ENCODE results near the gene SLC2A13. TPM values are rescaled to one million over a fixed set of nuclear protein-coding genes. Genes with fewer than 3 reads are reported as not detected.

The SLC2A13 gene
- total RNA-seq, 1 donor from 2014 or later, result 15.8 TPM

- H3K36me3 Mint-ChIP-seq (ENCODE audit: low read depth, unreplicated experiment), result peaks cover 9% of the 10 kb centered on the region
- no peaks in the 10 kb centered on the region for H3K27me3 Mint-ChIP-seq (ENCODE audit: unreplicated experiment)
- TF ChIP-seq CTCF (IDR thresholded peaks at IDR 0.05; ENCODE audit: unreplicated experiment), result no peak
- H3K4me3 Mint-ChIP-seq (ENCODE audit: unreplicated experiment), result no peak overlapping the region
- no peak overlapping the region for H3K27ac Mint-ChIP-seq (ENCODE audit: unreplicated experiment)
- DNase-seq (ENCODE audit: low spot score), result no peak
- H3K4me1 Mint-ChIP-seq (ENCODE audit: unreplicated experiment), result no peaks in the 10 kb centered on the region
- no peaks in the 10 kb centered on the region for H3K9me3 Mint-ChIP-seq (ENCODE audit: unreplicated experiment)
These were observed 139.2 kb downstream of the SLC2A13 start for GRCh38 chr12:39966721-39967120.

- Mint-ChIP-seq H3K4me1 (ENCODE audit: unreplicated experiment) (no peaks in the 10 kb centered on the region), H3K9me3 (ENCODE audit: unreplicated experiment) (no peaks in the 10 kb centered on the region), H3K27me3 (ENCODE audit: unreplicated experiment) (no peaks in the 10 kb centered on the region), H3K4me3 (ENCODE audit: unreplicated experiment) (no peak overlapping the region), H3K27ac (ENCODE audit: unreplicated experiment) (no peak overlapping the region), H3K36me3 (ENCODE audit: low read depth, unreplicated experiment) (peaks cover 9% of the 10 kb centered on the region)
- TF ChIP-seq CTCF (IDR thresholded peaks at IDR 0.05; ENCODE audit: unreplicated experiment), result no peak
- no peak for DNase-seq (ENCODE audit: low spot score)
These were observed 139.6 kb downstream of the SLC2A13 start for GRCh38 chr12:39966256-39966655.

GRCh38 chr12:39959467-39959866 lies 146.4 kb downstream of the SLC2A13 start:
- Mint-ChIP-seq H3K27ac (ENCODE audit: unreplicated experiment) (no peak overlapping the region), H3K36me3 (ENCODE audit: low read depth, unreplicated experiment) (no peaks in the 10 kb centered on the region), H3K4me3 (ENCODE audit: unreplicated experiment) (no peak overlapping the region), H3K9me3 (ENCODE audit: unreplicated experiment) (no peaks in the 10 kb centered on the region), H3K27me3 (ENCODE audit: unreplicated experiment) (no peaks in the 10 kb centered on the region), H3K4me1 (ENCODE audit: unreplicated experiment) (peaks cover 8% of the 10 kb centered on the region)
- no peak for TF ChIP-seq CTCF (IDR thresholded peaks at IDR 0.05; ENCODE audit: unreplicated experiment)
- DNase-seq (ENCODE audit: low spot score), result no peak

- DNase-seq (ENCODE audit: low spot score), result no peak
- no peaks in the 10 kb centered on the region for H3K36me3 Mint-ChIP-seq (ENCODE audit: low read depth, unreplicated experiment)
- peaks cover 8% of the 10 kb centered on the region for H3K4me1 Mint-ChIP-seq (ENCODE audit: unreplicated experiment)
- no peaks in the 10 kb centered on the region for H3K9me3 Mint-ChIP-seq (ENCODE audit: unreplicated experiment)
- H3K27me3 Mint-ChIP-seq (ENCODE audit: unreplicated experiment), result no peaks in the 10 kb centered on the region
- no peak for TF ChIP-seq CTCF (IDR thresholded peaks at IDR 0.05; ENCODE audit: unreplicated experiment)
- H3K27ac Mint-ChIP-seq (ENCODE audit: unreplicated experiment), result no peak overlapping the region
- no peak overlapping the region for H3K4me3 Mint-ChIP-seq (ENCODE audit: unreplicated experiment)
These were observed 146.8 kb downstream of the SLC2A13 start for GRCh38 chr12:39959031-39959430.

GRCh38 chr12:39958377-39958776 lies 147.5 kb downstream of the SLC2A13 start:
- peak; percentile 9 for DNase-seq (ENCODE audit: low spot score)
- Mint-ChIP-seq H3K36me3 (ENCODE audit: low read depth, unreplicated experiment) (no peaks in the 10 kb centered on the region), H3K27me3 (ENCODE audit: unreplicated experiment) (no peaks in the 10 kb centered on the region), H3K4me3 (ENCODE audit: unreplicated experiment) (no peak overlapping the region), H3K27ac (ENCODE audit: unreplicated experiment) (no peak overlapping the region), H3K9me3 (ENCODE audit: unreplicated experiment) (no peaks in the 10 kb centered on the region), H3K4me1 (ENCODE audit: unreplicated experiment) (peaks cover 8% of the 10 kb centered on the region)
- no peak for TF ChIP-seq CTCF (IDR thresholded peaks at IDR 0.05; ENCODE audit: unreplicated experiment)

Measured in endothelial cell (in vitro differentiated cells).